GM18502 (cell line): Measurements from ENCODE around the gene SMIM35.

Source experiments
- ATAC-seq: cut with Tn5 transposase; IDR thresholded peaks from one replicate; pipeline ENCODE4 v1.9.1; 2021; ENCODE audit warnings: mild to moderate bottlenecking; ENCODE audit not compliant: unreplicated experiment, poor library complexity

Gene SMIM35

DNA sequence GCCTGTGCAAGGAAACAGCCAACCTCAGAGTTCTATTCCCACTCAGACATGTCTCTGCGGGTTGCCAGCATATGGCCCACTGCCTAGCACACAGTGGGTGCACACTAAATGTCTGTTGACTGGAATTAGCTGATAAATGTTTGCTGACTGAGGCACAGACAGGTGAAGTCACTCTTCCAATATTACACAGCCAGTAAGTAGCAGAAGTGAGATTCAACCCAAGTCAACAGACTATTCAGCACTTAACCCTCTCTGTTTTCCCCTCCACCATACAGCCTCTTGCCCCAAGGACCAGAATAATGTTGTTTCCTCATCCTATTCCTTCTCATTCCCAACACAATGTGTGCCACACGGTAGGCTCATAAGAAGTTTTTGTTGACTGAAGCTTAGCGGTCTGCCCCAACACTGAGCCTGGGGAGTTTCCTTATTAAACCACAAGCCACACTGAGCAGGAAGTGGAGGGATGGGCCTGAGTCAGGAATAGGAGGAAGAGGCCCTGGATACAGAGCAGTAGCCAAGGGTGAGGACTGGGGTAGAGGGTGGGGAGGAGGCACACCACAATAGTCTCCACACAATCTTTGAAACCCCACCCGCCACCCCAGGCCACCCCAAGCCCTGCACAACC is 116.3 kb downstream of the SMIM35 start:
- no peak for ATAC-seq

DNA sequence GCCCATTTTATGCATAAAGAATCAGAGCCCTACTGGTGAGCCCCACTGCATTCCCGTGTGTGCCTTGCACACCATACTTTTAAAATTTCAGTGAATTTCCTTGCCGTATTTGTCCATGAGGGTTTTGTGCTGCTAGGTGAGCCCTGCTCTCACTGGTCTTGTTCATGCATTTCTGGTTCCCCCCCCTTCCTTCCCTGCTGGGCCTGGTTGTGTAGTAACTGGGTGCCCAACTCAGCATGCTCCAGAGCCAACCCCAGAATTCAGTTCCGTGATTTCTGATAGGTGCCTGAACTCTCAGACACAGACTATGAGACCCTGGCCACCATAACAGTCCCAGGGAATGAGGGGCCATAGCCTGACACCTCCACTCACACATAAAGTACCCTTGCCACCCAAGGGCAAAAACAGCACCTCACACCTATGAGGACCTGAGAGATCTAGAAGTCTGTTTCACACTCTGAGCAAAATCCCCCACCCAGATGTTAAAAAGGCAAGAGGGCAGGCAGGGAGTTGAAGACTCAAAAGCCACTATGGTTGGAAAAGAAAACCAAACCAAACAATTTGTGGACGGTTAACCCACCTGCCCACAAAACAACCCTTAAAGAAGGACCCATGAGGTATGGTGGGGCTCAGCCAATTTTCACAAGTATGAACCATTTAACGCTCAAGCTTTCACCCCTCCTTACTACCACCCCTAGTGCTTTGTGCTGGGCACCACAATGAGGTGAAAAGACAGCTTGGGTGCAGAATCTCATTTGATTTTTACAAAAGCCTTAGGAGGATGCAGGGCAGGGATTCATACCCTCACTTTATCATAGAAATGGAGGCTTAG is 117.4 kb downstream of the SMIM35 start:
- no peak for ATAC-seq

DNA sequence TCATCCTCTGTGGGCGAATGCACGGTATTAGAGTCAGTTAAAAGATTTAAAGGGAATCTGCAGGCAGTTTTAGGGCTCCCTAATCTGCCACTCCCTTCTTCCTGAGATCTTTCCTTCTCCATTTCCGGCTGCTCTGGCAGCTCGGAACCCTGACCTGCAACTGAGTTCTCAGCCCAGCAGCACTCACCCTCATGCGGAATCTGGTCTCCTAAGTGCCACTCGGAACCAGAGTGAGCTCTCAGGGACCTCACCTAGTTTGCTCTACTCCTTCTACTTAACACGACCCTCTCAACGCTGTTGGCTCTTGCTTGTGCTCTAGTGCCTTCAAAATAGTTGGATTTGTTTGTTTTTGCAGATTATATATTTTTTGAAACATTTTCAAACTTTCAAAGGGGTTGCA is 119.9 kb downstream of the SMIM35 start:
- no peak for ATAC-seq

DNA sequence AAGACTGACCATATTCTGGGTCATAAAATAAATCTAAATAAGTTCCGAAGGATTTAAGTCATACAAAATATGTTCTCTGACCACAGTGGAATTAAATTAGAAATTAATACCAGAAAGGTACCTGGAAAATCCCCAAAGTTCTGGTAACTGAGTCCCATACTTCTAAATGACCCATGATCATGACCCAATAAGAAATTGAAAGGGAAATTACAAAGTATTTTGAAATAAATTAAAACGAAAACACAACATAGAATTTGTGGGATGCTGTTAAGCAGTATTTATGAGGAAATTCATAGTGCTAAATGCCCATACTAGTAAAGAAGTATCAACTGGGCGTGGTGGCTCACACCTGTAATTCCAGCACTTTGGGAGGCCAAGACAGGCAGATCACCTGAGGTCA is 123.9 kb downstream of the SMIM35 start:
- ATAC-seq: no peak

DNA sequence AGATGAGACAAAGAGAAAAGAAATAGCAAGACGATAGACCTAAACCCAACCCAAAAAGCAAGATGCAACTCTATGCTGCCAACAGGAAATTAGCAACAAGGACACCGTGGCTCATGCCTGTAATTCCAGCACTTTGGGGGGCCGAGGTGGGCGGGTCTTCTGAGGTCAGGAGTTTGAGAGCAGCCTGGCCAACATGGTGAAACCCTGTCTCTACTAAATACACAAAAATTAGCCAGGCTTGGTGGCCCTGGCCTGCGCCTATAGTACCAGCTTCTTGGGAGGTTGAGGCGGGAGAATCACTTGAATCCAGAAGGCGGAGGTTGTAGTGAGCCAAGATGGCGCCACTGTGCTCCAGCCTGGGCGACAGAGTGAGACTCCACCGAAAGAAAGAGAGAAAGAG is 124.9 kb downstream of the SMIM35 start:
- ATAC-seq: no peak

DNA sequence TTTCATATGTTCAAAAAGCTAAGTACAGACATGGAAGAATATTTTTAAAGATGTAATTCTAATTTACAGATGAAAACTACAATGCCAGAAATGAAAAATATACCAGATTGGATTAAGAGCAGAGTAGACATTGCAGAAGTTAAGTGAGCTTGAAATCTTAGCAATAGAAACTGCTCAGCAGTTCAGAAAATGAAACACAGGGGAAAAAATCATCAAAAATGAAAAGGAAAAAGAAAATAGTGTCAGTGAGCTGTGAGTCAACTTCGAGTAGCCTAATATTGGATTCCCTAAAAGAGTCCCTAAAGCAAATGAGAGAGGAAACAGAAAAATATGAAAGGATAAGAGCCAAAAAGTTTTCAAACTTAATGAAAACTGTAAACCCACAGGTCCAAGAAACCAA is 126.4 kb downstream of the SMIM35 start:
- no peak for ATAC-seq

DNA sequence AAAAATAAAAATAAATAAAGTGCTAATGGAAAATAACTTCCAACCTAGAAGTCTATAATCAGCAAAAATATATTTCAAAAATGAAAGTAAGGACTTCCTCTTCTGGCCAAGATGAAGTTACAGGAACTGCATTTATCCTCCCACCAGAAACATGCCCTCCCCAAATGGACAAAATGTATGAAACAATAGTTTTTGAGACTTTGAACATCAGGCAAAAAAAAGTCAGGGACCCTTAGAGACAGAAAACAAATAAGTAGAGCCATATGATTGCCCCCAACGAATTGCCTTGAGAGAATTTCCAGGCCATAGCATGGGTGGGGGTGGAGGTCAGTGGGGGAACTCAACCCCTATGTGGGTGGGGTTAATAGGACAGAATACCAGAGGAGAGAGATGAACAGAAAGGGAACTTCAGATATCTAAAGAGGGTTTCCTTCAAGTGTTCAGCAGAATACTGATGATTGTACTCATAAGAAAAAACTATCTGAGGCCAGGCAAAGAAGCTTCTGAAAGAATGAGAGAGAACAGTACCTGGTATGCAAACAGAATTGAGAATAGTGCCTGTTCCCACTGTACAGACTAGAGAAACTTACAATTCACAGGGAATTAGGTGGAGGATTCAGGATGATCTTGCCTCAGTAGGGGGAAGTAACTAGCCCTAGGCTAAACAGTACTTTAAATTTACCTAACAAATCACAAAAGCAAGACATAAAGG is 127.2 kb downstream of the SMIM35 start:
- ATAC-seq: no peak

DNA sequence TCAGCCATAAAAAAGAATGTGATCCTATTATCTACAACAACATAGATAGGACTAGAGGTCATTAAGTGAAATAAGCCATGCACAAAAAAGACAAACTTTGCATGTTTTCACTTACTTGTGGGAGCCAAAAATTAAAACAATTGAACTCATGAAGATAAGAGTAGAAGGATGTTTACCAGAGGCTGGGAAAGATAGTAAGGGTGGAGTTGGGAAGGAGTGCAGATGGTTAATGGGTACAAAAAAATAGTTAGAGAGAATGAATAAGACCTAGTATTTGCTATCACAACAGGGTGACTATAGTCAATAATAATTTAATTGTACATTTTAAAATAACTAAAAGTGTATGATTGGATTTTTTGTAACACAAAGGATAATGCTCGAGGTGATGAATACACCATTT is 127.8 kb downstream of the SMIM35 start:
- ATAC-seq: no peak
